ENCODE measurements around the gene CPA5. TPM values are rescaled to one million over a fixed set of nuclear protein-coding genes. Genes with fewer than 3 reads are reported as not detected.

CPA5 gene
- total RNA-seq, 4 donors from 2014 or later = not detected

- TF ChIP-seq, protein P1, sequence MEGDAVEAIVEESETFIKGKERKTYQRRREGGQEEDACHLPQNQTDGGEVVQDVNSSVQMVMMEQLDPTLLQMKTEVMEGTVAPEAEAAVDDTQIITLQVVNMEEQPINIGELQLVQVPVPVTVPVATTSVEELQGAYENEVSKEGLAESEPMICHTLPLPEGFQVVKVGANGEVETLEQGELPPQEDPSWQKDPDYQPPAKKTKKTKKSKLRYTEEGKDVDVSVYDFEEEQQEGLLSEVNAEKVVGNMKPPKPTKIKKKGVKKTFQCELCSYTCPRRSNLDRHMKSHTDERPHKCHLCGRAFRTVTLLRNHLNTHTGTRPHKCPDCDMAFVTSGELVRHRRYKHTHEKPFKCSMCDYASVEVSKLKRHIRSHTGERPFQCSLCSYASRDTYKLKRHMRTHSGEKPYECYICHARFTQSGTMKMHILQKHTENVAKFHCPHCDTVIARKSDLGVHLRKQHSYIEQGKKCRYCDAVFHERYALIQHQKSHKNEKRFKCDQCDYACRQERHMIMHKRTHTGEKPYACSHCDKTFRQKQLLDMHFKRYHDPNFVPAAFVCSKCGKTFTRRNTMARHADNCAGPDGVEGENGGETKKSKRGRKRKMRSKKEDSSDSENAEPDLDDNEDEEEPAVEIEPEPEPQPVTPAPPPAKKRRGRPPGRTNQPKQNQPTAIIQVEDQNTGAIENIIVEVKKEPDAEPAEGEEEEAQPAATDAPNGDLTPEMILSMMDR (IDR thresholded peaks at IDR 0.05) = no peak
- DNase-seq (ENCODE audit: low spot score) (no peak), ATAC-seq (ENCODE audit: low FRiP score) (no peak)
These were observed 39.8 kb downstream of the CPA5 start for GRCh38 chr7:130384371-130384801.

DNA sequence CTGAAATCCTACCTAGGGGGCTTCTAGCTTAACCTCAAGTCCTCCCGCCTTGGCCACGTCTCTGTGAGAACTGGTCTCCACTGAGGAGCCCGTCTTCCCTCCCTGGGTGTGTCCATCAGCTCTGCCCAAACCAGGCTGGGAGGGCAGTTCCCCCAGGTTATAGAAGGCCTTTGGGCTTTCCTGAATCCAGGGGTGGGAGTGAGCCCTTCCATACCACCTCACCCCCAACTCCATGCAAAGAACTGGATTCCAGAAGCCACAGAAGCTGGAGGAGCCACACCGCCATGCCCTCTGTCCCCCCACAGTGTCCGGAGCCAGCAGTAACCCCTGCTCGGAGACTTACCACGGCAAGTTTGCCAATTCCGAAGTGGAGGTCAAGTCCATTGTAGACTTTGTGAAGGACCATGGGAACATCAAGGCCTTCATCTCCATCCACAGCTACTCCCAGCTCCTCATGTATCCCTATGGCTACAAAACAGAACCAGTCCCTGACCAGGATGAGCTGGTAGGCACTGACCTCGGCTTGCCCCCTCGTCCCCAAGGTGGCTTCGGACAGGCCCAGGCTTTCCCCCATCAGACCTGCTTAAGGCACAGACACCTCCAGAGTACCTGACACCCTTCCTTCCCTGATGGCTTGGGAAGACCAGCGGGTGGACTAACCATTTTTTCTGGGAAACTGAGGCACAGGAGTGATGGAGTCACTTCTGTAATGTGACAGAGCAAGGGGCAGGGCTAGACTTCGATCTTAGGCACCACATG is 40.4 kb downstream of the CPA5 start:
- ATAC-seq (ENCODE audit: low FRiP score) = no peak
- no peak for DNase-seq (ENCODE audit: low spot score)
- TF ChIP-seq, protein P1 (IDR thresholded peaks at IDR 0.05) = no peak

DNA sequence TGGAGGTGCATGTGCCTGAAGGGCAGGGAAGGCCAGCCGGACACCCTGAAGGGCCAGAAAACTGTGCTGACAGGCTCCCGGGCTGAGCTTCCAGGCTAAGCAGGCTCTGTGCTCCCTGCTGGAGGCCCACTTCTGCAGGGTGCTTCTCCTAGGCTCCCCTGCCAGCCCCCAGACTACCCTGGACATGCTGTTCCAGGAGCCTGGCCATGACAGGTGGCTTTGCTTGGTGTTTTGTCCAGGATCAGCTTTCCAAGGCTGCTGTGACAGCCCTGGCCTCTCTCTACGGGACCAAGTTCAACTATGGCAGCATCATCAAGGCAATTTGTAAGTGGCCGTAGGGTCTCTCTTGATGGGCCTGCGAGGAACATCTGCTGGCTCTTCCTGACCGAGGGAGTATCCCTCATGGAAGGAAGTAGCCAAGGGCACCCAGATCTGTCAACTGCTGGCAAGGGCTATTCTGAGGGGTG is 41.0 kb downstream of the CPA5 start:
- DNase-seq (ENCODE audit: low spot score) (no peak), ATAC-seq (ENCODE audit: low FRiP score) (no peak)
- TF ChIP-seq, protein P1 (IDR thresholded peaks at IDR 0.05) = no peak

DNA sequence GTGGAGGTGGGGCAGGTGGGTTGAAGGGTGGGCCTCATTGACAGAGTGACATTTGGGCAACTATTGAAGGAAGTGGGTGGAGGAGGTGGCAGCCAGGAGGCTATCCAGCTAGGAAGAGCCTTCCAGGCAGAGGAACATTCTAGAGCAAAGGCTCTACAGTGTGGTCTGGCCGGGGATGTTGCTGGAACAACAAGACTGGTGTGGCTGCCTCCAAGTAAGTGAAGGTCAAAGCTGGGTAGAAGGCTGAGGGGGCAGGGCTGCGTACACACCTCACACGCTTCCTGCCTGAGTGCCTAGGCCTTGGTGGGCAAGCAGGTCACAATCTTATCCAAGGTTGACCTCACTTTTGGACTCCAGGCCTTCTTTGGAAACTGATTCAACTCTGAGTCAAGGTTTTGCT is 42.3 kb downstream of the CPA5 start:
- no peak for DNase-seq (ENCODE audit: low spot score)
- TF ChIP-seq, protein P1 (IDR thresholded peaks at IDR 0.05) = no peak
- ATAC-seq (ENCODE audit: low FRiP score) = peak; percentile 10

GRCh38 chr7:130387306-130387627 is 42.7 kb downstream of the CPA5 start:
- no peak for ATAC-seq (ENCODE audit: low FRiP score)
- TF ChIP-seq, protein P1 (IDR thresholded peaks at IDR 0.05) = no peak
- no peak for DNase-seq (ENCODE audit: low spot score)

DNA sequence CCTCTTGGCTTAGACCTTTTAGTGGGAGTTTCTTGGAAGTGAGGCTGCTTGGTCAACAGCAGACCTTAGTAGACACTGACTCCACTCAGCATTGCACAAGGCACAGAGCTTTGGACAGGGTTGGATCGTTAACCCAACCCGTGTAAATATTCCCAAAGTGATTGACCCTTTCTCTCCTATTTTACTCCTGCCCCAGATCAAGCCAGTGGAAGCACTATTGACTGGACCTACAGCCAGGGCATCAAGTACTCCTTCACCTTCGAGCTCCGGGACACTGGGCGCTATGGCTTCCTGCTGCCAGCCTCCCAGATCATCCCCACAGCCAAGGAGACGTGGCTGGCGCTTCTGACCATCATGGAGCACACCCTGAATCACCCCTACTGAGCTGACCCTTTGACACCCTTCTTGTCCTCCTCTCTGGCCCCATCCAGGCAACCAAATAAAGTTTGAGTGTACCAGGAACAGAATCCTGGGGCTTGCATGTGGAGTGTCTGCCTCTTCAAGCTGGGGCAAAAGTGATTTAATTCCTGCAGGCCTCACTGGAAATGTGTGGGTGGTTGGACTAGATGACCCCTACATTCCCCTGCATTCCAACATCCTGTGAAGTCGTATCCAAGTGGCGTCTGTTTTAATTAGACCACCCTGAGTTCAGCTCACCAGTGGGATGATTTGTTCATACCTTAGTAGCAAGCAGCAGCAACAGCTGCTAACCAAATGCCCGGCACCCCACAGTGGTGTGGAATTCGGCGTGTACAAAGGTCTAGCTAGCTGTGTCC is 43.2 kb downstream of the CPA5 start:
- DNase-seq (ENCODE audit: low spot score) = no peak
- peak; percentile 43 for ATAC-seq (ENCODE audit: low FRiP score)
- TF ChIP-seq, protein P1 (IDR thresholded peaks at IDR 0.05) = no peak
